ENCODE data around the gene TRPM3.

TRPM3 gene

GRCh38 chr9:70761139-70761670, 360.2 kb downstream of the TRPM3 start:
- ChIA-PET POLR2A (no interaction called here), CTCF (interaction anchor here (1.1 to 1.5 kb wide), 3 partner anchors 10 to 17 kb away, joined by 3 read pairs; no protein-coding TSS in a partner anchor)
- no peak for TF ChIP-seq CTCF (IDR thresholded peaks at IDR 0.05; ENCODE audit: control extremely low read depth, extremely low read depth, low read depth, missing control alignments)
- no peak for DNase-seq (ENCODE audit: extremely low spot score)

GRCh38 chr9:70760228-70760627, 361.2 kb downstream of the TRPM3 start:
- ChIA-PET POLR2A (no interaction called here), CTCF (interaction anchor here (1.5 kb wide), 1 partner anchor 15 kb away, joined by 3 read pairs; no protein-coding TSS in a partner anchor)
- no peak for DNase-seq (ENCODE audit: extremely low spot score)

GRCh38 chr9:70753311-70753710, 368.1 kb downstream of the TRPM3 start:
- no peak for TF ChIP-seq CTCF (IDR thresholded peaks at IDR 0.05; ENCODE audit: control extremely low read depth, extremely low read depth, low read depth, missing control alignments)
- no peak for DNase-seq (ENCODE audit: extremely low spot score)
- ChIA-PET POLR2A (no interaction called here), CTCF (no interaction called here)

More at GRCh38 chr9:70760228-70760627, 361.2 kb downstream of the TRPM3 start:
- TF ChIP-seq CTCF (IDR thresholded peaks at IDR 0.05; ENCODE audit: control extremely low read depth, extremely low read depth, low read depth, missing control alignments), result no peak

GRCh38 chr9:70749066-70749465, 372.4 kb downstream of the TRPM3 start:
- CTCF ChIA-PET, result no interaction called here
- no peak for DNase-seq (ENCODE audit: extremely low spot score)
- POLR2A ChIA-PET, result no interaction called here
- TF ChIP-seq CTCF (IDR thresholded peaks at IDR 0.05; ENCODE audit: control extremely low read depth, extremely low read depth, low read depth, missing control alignments), result no peak

- no peak for DNase-seq (ENCODE audit: extremely low spot score)
- ChIA-PET POLR2A (no interaction called here), CTCF (interaction anchor here (1.4 kb wide), 1 partner anchor 12 kb away, joined by 3 read pairs; no protein-coding TSS in a partner anchor)
- TF ChIP-seq CTCF (IDR thresholded peaks at IDR 0.05; ENCODE audit: control extremely low read depth, extremely low read depth, low read depth, missing control alignments), result no peak
These were observed 374.1 kb downstream of the TRPM3 start for GRCh38 chr9:70747261-70747718.

GRCh38 chr9:70746760-70747159, 374.7 kb downstream of the TRPM3 start:
- POLR2A ChIA-PET, result no interaction called here
- no peak for TF ChIP-seq CTCF (IDR thresholded peaks at IDR 0.05; ENCODE audit: control extremely low read depth, extremely low read depth, low read depth, missing control alignments)
- CTCF ChIA-PET, result interaction anchor here (1.4 kb wide), 1 partner anchor 12 kb away, joined by 3 read pairs; no protein-coding TSS in a partner anchor
- no peak for DNase-seq (ENCODE audit: extremely low spot score)
